Measurements from ENCODE around the gene TFAP2D.

The TFAP2D gene

GRCh38 chr6:50713226-50713625, at the start of gene TFAP2D:
Gene TFAP2D (plus strand): TSS chr6:50713526. CDS start chr6:50714056, 530 bp downstream.
- TF ChIP-seq CTCF (IDR thresholded peaks at IDR 0.05; ENCODE audit: low read depth, low read length) = no peak
- no peak for DNase-seq (ENCODE audit: extremely low read depth, low read depth)

- TF ChIP-seq CTCF (IDR thresholded peaks at IDR 0.05; ENCODE audit: low read depth, low read length) = no peak
- no peak for DNase-seq (ENCODE audit: extremely low read depth, low read depth)
Observed at GRCh38 chr6:50663806-50664205, 49.5 kb upstream of the TFAP2D start.

- DNase-seq (ENCODE audit: extremely low read depth, low read depth) = no peak
Observed at GRCh38 chr6:50666089-50666488, 47.2 kb upstream of the TFAP2D start.

GRCh38 chr6:50681213-50681824, 32.0 kb upstream of the TFAP2D start:
- no peak for TF ChIP-seq CTCF (IDR thresholded peaks at IDR 0.05; ENCODE audit: low read depth, low read length)
- DNase-seq (ENCODE audit: extremely low read depth, low read depth) = no peak

More at GRCh38 chr6:50666089-50666488, 47.2 kb upstream of the TFAP2D start:
- no peak for TF ChIP-seq CTCF (IDR thresholded peaks at IDR 0.05; ENCODE audit: low read depth, low read length)

- DNase-seq (ENCODE audit: extremely low read depth, low read depth) = no peak
- no peak for TF ChIP-seq CTCF (IDR thresholded peaks at IDR 0.05; ENCODE audit: low read depth, low read length)
Observed at GRCh38 chr6:50689210-50689609, 24.1 kb upstream of the TFAP2D start.

GRCh38 chr6:50691814-50692495, 21.4 kb upstream of the TFAP2D start:
- no peak; the same call in 1 of the 2 replicates for TF ChIP-seq CTCF (IDR thresholded peaks at IDR 0.05; ENCODE audit: low read depth, low read length)
- no peak for DNase-seq (ENCODE audit: extremely low read depth, low read depth)

GRCh38 chr6:50698546-50698945, 14.8 kb upstream of the TFAP2D start:
- DNase-seq (ENCODE audit: extremely low read depth, low read depth) = no peak
- no peak for TF ChIP-seq CTCF (IDR thresholded peaks at IDR 0.05; ENCODE audit: low read depth, low read length)

Data from AG09319 (cell line).